HG03196 (cell line): ENCODE measurements around the gene GUCY2F.

ENCODE experiments used
- ATAC-seq: cut with Tn5 transposase; IDR thresholded peaks from one replicate; pipeline ENCODE4 v1.9.1; 2021; ENCODE audit not compliant: unreplicated experiment

Gene GUCY2F

GRCh38 chrX:109398061-109398460 is 83.8 kb downstream of the GUCY2F start:
- no peak for ATAC-seq

DNA sequence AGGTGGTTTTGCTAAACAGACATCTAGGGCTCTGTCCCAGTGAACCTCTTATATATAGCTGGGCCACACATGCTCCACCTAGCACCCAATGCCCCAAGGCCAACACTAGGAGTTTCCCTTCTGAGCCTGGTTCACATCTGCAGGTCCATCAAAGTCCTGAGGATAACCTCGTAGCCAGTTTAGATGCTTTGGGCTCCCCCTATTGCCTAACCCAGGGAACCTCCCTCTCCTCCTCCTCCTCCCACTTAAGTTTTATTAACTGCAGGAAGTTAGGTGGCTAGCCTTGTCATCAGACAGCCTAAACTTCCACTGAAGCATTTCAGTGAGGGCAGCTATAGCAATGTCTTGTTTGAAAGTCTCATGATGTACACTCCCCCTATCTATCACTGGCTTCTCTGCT is 88.0 kb downstream of the GUCY2F start:
- ATAC-seq: no peak

- no peak for ATAC-seq
Measured at GRCh38 chrX:109392895-109393294, 89.0 kb downstream of the GUCY2F start.

DNA sequence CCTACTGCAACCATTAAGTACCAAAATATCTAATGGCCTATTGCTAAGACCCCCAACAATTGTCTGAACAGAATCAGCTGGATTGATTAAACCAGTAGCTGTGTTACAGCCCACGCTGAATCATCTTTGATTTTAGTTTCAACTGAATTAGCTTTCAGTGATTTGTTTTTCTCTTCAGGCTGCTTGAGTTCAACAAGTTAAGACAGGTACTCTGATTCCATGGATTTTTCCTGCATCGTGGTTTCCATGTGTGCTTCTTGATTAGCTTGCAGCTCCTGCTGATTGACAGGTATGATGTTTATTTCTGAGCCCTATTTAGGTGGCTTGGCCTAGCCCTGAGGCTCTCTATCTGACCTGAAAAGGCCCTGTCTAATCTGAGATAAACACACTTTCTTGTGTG is 91.3 kb downstream of the GUCY2F start:
- no peak for ATAC-seq

DNA sequence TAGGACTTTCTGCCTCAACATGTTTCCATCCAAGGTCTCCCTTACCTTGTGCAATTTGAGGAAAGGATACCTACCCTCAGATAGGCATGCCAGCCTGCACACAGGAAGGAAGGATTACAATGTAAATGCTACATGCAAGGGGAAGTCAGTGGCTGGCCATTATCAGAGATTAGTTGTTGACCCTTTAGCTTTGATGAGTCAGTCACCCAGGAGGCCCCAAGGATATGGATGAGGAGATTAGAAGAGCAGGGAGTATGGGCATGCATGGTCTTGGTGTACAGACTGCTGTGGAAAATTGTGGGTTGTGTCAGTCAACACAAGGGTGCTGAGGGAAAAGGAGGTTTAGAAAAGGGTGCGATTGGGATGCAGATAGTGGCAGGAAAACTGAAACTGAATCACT is 92.0 kb downstream of the GUCY2F start:
- ATAC-seq: no peak

- no peak for ATAC-seq
Measured at GRCh38 chrX:109384699-109385098, 97.2 kb downstream of the GUCY2F start.

GRCh38 chrX:109382332-109382731 is 99.6 kb downstream of the GUCY2F start:
- no peak for ATAC-seq

DNA sequence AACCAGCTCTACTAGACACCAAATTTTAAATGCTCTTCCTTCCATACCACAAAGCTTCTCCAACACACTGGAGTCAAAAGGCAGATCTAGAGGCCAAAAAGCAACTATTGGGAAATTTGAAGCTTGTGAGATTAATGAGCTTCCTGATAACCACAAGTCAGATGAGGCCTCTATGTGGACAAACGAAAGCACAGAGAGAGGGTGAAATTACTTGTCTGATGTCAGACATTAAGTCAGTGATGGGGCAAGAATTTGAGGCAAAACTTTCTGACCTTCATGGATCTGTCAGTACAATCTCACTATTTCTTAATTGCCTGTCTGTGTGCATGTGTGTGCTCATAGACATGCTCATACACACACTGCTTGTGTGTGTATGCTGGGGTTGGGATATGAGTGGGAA is 103.6 kb downstream of the GUCY2F start:
- no peak for ATAC-seq

- no peak for ATAC-seq
Measured at GRCh38 chrX:109374262-109374960, 107.5 kb downstream of the GUCY2F start.

DNA sequence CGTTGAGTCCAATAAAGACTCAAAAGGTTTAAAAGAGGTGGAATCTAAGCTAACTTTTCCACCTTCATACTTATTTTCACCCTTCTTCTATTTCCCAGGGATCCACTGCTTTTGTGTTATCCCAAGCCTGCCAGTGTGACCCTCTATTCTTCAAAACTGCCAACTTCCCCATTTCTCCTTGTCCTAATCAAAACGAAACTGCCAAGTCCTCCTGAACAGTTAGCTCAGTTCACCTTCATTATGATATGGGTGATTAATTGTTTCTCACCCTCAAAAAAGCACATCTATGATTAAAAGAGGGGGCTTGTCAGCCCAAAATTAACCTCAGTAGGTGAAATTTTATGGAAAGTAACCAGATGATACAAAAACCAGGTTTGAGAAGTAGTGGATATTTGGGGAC is 108.4 kb downstream of the GUCY2F start:
- ATAC-seq: no peak

GRCh38 chrX:109372716-109373115 is 109.2 kb downstream of the GUCY2F start:
- ATAC-seq: no peak

DNA sequence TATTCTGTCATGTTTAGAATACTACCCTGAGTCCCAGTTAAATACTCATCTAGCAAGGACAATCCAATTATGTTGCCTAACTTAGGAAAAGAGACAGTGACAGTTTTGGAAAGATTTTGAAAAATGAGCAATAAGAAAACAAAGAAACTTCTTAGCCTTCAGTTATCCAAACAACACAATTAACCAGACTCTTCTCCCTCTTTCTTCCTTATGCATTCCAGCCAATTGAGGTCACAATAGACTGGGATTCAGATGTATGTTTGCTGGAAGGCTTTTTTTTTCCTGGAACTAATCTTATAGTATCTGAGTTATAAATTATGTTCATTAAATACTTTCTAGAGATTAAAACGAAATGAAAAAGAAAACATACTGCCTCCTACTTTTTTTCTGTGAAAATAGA is 109.6 kb downstream of the GUCY2F start:
- ATAC-seq: no peak

DNA sequence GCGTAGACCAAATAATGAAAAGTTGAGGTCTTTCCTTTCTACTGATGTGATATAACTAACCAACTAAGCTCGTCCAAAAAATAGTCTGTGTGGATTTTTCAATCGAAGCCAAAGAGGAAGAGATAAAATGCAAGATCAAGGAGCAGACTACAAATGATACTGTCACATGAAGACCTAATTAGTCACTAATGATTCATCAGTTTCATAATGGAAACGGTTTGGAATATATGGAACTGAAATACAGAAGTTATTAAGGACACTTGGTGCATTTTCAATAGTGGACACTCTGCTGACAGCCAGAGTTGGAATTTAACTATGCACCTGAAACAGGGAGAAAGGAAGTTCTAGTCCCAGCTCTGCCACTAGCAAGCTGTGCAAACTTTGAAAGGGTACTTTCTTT is 119.8 kb downstream of the GUCY2F start:
- no peak for ATAC-seq

- ATAC-seq: no peak
Measured at GRCh38 chrX:109360301-109360700, 121.6 kb downstream of the GUCY2F start.

DNA sequence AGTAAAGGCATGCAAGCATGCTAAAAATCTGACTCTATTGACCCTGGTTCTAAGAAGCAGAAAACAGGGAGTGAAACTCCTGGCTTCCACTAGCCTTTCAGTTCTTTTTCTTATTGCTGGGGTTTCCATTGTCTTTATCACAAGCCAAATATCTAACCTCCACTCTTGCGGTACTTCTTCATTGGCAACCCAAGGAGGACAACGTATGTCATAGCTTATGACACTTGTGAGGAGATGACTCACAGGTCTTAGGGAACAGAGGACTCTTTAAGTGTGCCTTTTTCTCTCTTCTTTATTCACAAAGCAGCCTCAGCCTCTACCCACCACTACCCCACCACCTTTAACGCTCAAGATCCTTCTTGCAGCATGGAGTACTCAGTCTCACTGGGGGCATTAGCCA is 124.2 kb downstream of the GUCY2F start:
- ATAC-seq: no peak

- no peak for ATAC-seq
Measured at GRCh38 chrX:109356684-109357083, 125.2 kb downstream of the GUCY2F start.

DNA sequence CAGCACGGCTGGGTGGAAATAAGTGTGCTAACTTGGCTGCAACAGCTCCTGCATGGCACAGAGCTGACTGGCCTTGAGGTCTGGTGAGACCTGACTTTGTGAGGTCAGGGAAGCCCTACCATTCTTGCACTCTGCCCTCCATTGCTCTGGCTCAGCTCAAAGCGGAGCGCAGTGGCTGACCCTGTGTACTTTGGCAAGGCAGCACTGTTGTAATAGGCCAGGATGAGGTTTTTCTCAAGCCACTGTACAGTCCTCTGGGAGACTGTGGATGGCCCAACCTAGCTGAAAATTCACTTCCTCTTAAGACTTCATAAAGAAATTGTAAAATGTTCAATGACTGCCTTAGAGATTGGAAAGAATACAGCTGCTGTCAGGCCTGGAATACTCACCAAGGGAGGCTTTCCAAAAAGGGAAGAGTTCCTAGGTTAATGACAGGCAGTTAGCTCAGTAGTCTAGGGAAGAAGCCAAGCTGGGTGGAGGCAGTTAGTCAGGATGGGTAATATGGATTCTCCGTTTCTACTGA is 129.8 kb downstream of the GUCY2F start:
- no peak for ATAC-seq

GRCh38 chrX:109351557-109351956 is 130.3 kb downstream of the GUCY2F start:
- ATAC-seq: no peak

- ATAC-seq: no peak
Measured at GRCh38 chrX:109350551-109350950, 131.3 kb downstream of the GUCY2F start.

GRCh38 chrX:109350051-109350450 is 131.8 kb downstream of the GUCY2F start:
- ATAC-seq: no peak

DNA sequence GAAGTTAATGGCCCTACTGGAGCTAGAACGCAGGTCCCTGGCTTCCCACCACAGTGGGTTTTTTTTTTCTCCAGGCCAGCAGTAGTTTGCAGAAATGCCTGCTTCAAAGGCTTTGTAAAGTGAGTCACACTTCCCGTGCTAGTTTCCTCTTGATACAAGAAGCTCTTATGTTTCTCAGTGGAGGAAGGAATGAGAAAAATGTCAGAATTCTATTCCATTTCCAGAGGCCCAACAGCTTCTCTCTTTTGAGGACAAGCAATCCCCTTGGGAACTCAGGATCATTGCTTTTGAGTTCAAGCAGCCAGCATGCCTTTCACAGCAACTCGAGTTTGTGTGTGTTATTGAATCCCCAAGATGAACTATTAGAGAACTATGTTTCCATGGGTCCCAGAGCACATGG is 134.3 kb downstream of the GUCY2F start:
- no peak for ATAC-seq

GRCh38 chrX:109346491-109346890 is 135.4 kb downstream of the GUCY2F start:
- ATAC-seq: no peak

- no peak for ATAC-seq
Measured at GRCh38 chrX:109345856-109346255, 136.0 kb downstream of the GUCY2F start.
